ENCODE results near the gene CFAP298. TPM values are rescaled to one million over a fixed set of nuclear protein-coding genes. Genes with fewer than 3 reads are reported as not detected.

CFAP298 gene
- total and polyA plus RNA-seq, 2 of the 13 experiments (the other 11 are each of a cell fraction or from before 2014, with no cell fraction given) = 21.2 to 62.2 TPM

DNA sequence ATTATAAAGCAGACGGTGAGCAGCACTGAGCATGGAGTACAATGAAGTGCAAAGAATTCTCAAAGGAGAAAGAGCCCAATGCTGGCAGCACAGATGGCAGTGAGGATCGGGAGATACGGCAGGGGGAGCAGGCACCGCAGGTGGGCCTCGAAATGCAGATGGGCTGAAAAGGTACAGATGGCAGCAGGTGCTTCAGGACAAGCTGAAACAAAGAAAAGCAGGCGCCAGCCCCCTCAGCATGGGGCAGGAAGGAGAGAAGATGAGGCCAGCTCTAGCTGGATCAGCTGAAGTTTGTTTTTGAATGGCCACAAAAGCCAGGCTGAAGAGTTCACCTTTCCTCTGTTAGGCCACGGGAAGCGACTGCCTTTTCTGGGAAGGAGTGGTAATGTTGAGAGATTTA lies 7.7 kb downstream of the CFAP298 start:
- ChIA-PET CTCF (ENCODE audit: low intra/inter-chr PET ratio, low total read pairs) (no interaction called here), POLR2A (no interaction called here)
- Histone ChIP-seq H2AFZ (ENCODE audit: low read length) (no peak overlapping the region), H3K36me3 (replicated peaks in 1 of 2; ENCODE audit: control insufficient read depth in 1 of 2, insufficient read depth in 2 of 2, low read length in 2 of 2) (peaks cover 28 to 64% of the 10 kb centered on the region in 2 experiments), H3K4me3 (replicated peaks in 1 of 3; ENCODE audit: insufficient read depth in 1 of 3, low read depth in 2 of 3, low read length in 3 of 3) (no peak overlapping the region), H3K4me1 (ENCODE audit: insufficient read depth, low read length) (peaks cover 5% of the 10 kb centered on the region), H3K4me2 (ENCODE audit: low read depth, low read length) (no peak overlapping the region), H4K20me1 (ENCODE audit: insufficient read depth, low read length) (no peaks in the 10 kb centered on the region), H3K9ac (ENCODE audit: insufficient read depth, low read depth, low read length) (no peak overlapping the region), H3K27me3 (ENCODE audit: control insufficient read depth in 1 of 2, insufficient read depth in 2 of 2, low read length in 2 of 2) (no peaks in the 10 kb centered on the region), H3K9me3 (ENCODE audit: low read length) (no peaks in the 10 kb centered on the region), H3K79me2 (ENCODE audit: insufficient read depth, low read length) (no peaks in the 10 kb centered on the region), H3K27ac (ENCODE audit: extremely low read length, insufficient read depth, low read length) (no peak overlapping the region)
- 97% methylated on average over 8 of the region's 8 CpGs for WGBS (ENCODE audit: low lambda C conversion rate)
- ATAC-seq (no peak), DNase-seq (ENCODE audit: low spot score) (no peak), FAIRE-seq (no peak)
- intact Hi-C loops (cut with micrococcal nuclease; ENCODE audit: unreplicated experiment) (loop anchor here (10.0 kb wide), 1 partner anchor 80 kb away; no protein-coding TSS in a partner anchor), in situ Hi-C loops (cut with HindIII; ENCODE audit: extremely low pct_ligation_motif_present, low pct_unique_long_range_greater_than_20kb) (no loop called here)
- no TSS peak for BruUV-seq (replicated peaks)
- no peak for TF ChIP-seq ZNF777 (CRISPR knock-in tag; IDR thresholded peaks at IDR 0.05)
- no peak for TF ChIP-seq ZNF567 (CRISPR knock-in tag; IDR thresholded peaks at IDR 0.05; ENCODE audit: borderline replicate concordance)
- TF ChIP-seq, protein P1, sequence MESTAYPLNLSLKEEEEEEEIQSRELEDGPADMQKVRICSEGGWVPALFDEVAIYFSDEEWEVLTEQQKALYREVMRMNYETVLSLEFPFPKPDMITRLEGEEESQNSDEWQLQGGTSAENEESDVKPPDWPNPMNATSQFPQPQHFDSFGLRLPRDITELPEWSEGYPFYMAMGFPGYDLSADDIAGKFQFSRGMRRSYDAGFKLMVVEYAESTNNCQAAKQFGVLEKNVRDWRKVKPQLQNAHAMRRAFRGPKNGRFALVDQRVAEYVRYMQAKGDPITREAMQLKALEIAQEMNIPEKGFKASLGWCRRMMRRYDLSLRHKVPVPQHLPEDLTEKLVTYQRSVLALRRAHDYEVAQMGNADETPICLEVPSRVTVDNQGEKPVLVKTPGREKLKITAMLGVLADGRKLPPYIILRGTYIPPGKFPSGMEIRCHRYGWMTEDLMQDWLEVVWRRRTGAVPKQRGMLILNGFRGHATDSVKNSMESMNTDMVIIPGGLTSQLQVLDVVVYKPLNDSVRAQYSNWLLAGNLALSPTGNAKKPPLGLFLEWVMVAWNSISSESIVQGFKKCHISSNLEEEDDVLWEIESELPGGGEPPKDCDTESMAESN (CRISPR knock-in tag; conservative IDR thresholded peaks at IDR 0.05) = no peak
- no peak for TF ChIP-seq MXD4 (CRISPR knock-in tag; IDR thresholded peaks at IDR 0.05)
- TF ChIP-seq TEAD3 (CRISPR knock-in tag; optimal IDR thresholded peaks at IDR 0.05; ENCODE audit: borderline replicate concordance) = no peak
- no peak for TF ChIP-seq ZNF839 (CRISPR knock-in tag; IDR thresholded peaks at IDR 0.05; ENCODE audit: borderline replicate concordance)
- TF ChIP-seq, protein P2, sequence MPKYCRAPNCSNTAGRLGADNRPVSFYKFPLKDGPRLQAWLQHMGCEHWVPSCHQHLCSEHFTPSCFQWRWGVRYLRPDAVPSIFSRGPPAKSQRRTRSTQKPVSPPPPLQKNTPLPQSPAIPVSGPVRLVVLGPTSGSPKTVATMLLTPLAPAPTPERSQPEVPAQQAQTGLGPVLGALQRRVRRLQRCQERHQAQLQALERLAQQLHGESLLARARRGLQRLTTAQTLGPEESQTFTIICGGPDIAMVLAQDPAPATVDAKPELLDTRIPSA (CRISPR knock-in tag; IDR thresholded peaks at IDR 0.05; ENCODE audit: borderline replicate concordance) = no peak
- TF ChIP-seq MIER2 (CRISPR knock-in tag; IDR thresholded peaks at IDR 0.05) = no peak
- no peak for TF ChIP-seq PCBP2 (optimal IDR thresholded peaks at IDR 0.05; ENCODE audit: low read depth, low read length, poor library complexity, severe bottlenecking)
- no peak for TF ChIP-seq ZNF10 (CRISPR knock-in tag; IDR thresholded peaks at IDR 0.05; ENCODE audit: borderline replicate concordance, low read depth)
- TF ChIP-seq KDM1A (CRISPR knock-in tag; IDR thresholded peaks at IDR 0.05) = no peak
- no peak for TF ChIP-seq MED13 (CRISPR knock-in tag; IDR thresholded peaks at IDR 0.05)
- no peak for TF ChIP-seq GLI4 (CRISPR knock-in tag; IDR thresholded peaks at IDR 0.05; ENCODE audit: borderline replicate concordance)
- no peak for TF ChIP-seq ZNF550 (CRISPR knock-in tag; IDR thresholded peaks at IDR 0.05; ENCODE audit: borderline replicate concordance)

All from HepG2 (cell line).